ENCODE results near the gene PFDN2. TPM values are rescaled to one million over a fixed set of nuclear protein-coding genes. Genes with fewer than 3 reads are reported as not detected.

PFDN2 gene
- total and polyA plus RNA-seq, 2 of the 8 experiments (the other 6 are each of a cell fraction or from before 2014, with no cell fraction given) = 66.2 to 71.2 TPM

DNA sequence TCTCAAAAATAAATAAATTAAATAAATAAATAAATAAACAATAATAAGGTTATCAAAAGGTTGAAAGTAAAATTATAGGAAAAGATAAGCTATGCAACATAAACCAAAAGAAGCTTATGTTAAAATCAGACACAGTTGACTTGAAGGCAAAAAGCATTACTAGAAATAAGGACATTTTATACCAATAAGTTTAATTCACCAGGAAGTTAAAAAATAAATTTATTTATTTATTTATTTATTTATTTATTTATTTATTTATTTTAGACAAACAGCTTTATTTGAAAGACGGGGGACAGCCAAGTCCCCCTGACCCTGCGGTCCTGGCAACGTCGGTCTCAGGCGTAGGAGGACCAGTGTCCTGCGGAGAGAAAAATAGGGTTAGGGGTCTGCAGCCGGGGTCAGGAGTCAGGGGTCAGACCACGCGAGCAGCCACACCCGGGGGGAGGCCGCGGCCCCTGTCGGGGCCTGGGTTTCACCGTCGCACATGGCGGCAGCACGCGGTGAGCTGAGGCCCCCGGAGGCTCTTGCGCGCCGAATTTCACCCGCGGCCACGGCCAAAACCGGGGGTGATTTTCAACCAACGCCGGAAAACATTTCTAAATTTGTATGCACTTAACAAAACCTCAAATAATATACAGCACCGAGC lies 23.0 kb upstream of the PFDN2 start (continued):
- TF ChIP-seq CTCF (IDR thresholded peaks at IDR 0.05; ENCODE audit: control extremely low read depth in 1 of 3, insufficient read depth in 1 of 3, low read depth in 1 of 3, low read length in 3 of 3) = no peak

Measured in H1 (cell line).